WTC11 (cell line): ENCODE measurements around the gene PCGF1. TPM values are rescaled to one million over a fixed set of nuclear protein-coding genes. Genes with fewer than 3 reads are reported as not detected.
A peak's percentile ranks its signal among the peaks of the same experiment; 100 is the strongest.

Source experiments
- ATAC-seq: fragments of 200-7000 bp; cut with Tn5 transposase; 2 replicates; pipeline ENCODE4 v1.10.0; 2021; ENCODE audit warnings: mild to moderate bottlenecking, moderate library complexity
- CTCF ChIA-PET: fragments of 300-600 bp; sonication (Branson Sonifier 250); formaldehyde crosslinking; loops from one replicate; lab custom pipeline; 2021; ENCODE audit warnings: antibody characterized with exemption; lab: Charles Lee
- POLR2A ChIA-PET: fragments of 350-600 bp; sonication (Branson Sonifier 250); formaldehyde crosslinking; loops from one replicate; lab custom pipeline; 2021; ENCODE audit warnings: antibody characterized with exemption; lab: Charles Lee
- DNase-seq: peaks from one replicate; pipeline ENCODE4 v3.0.0; 2021; ENCODE audit warnings: low spot score
- H3K27ac Mint-ChIP-seq: 2 replicates; pipeline ENCODE4 v1.8.0; 2021; ENCODE audit warnings: mixed read lengths
- H3K27me3 Mint-ChIP-seq: 2 replicates; pipeline ENCODE4 v1.8.0; 2021; ENCODE audit warnings: low read depth, mild to moderate bottlenecking, moderate library complexity, mixed read lengths
- H3K36me3 Mint-ChIP-seq: 2 replicates; pipeline ENCODE4 v1.8.0; 2021; ENCODE audit warnings: mixed read lengths
- H3K4me1 Mint-ChIP-seq: 2 replicates; pipeline ENCODE4 v1.8.0; 2022; ENCODE audit warnings: mixed read lengths
- H3K4me3 Mint-ChIP-seq: 2 replicates; pipeline ENCODE4 v1.8.0; 2021; ENCODE audit warnings: mild to moderate bottlenecking, moderate library complexity, mixed read lengths
- H3K9me3 Mint-ChIP-seq: 2 replicates; pipeline ENCODE4 v1.8.0; 2021; ENCODE audit warnings: mixed read lengths
- AR ChIP-seq: fragments of 250-450 bp; sonication (Bioruptor Pico); IDR thresholded peaks from 2 replicates; pipeline ENCODE4 v1.9.0; 2021; ENCODE audit warnings: mild to moderate bottlenecking
- CREB1 ChIP-seq: sonication (generic); formaldehyde crosslinking; IDR thresholded peaks from 2 replicates; pipeline ENCODE4 v1.8.0; 2023; ENCODE audit warnings: mild to moderate bottlenecking, missing genetic modification reagents
- FOXK1 ChIP-seq: sonication (generic); formaldehyde crosslinking; IDR thresholded peaks from 2 replicates; pipeline ENCODE4 v1.8.0; 2022; ENCODE audit warnings: mild to moderate bottlenecking, moderate library complexity, missing genetic modification reagents
- FOXP1 ChIP-seq: sonication (generic); formaldehyde crosslinking; IDR thresholded peaks from 2 replicates; pipeline ENCODE4 v1.8.0; 2022; ENCODE audit warnings: missing genetic modification reagents, mild to moderate bottlenecking, moderate library complexity, borderline replicate concordance
- IRF2 ChIP-seq: sonication (generic); formaldehyde crosslinking; IDR thresholded peaks from 2 replicates; pipeline ENCODE4 v1.8.0; 2022; ENCODE audit warnings: low read depth, missing genetic modification reagents, borderline replicate concordance
- KAT7 ChIP-seq: sonication (generic); formaldehyde crosslinking; IDR thresholded peaks from 2 replicates; pipeline ENCODE4 v1.8.1; 2023; ENCODE audit warnings: missing genetic modification reagents, mild to moderate bottlenecking, borderline replicate concordance
- MYBL2 ChIP-seq: sonication (generic); formaldehyde crosslinking; IDR thresholded peaks from 2 replicates; pipeline ENCODE4 v1.8.1; 2023; ENCODE audit warnings: mild to moderate bottlenecking, moderate library complexity, missing genetic modification reagents
- NFE2L1 ChIP-seq: sonication (generic); formaldehyde crosslinking; IDR thresholded peaks from 2 replicates; pipeline ENCODE4 v1.8.1; 2023; ENCODE audit warnings: missing genetic modification reagents
- PRDM15 ChIP-seq: sonication (generic); formaldehyde crosslinking; IDR thresholded peaks from 2 replicates; pipeline ENCODE4 v1.8.0; 2022; ENCODE audit warnings: missing genetic modification reagents
- PREB ChIP-seq: sonication (generic); formaldehyde crosslinking; IDR thresholded peaks from 2 replicates; pipeline ENCODE4 v1.8.1; 2022; ENCODE audit warnings: mild to moderate bottlenecking, missing genetic modification reagents, moderate library complexity, borderline replicate concordance
- PRRX2 ChIP-seq: fragments of 250-450 bp; sonication (Bioruptor Pico); IDR thresholded peaks from 2 replicates; pipeline ENCODE4 v1.8.0; 2021; ENCODE audit warnings: mild to moderate bottlenecking
- SMAD4 ChIP-seq: sonication (generic); formaldehyde crosslinking; IDR thresholded peaks from 2 replicates; pipeline ENCODE4 v1.8.0; 2022; ENCODE audit warnings: mild to moderate bottlenecking, missing genetic modification reagents
- SOX15 ChIP-seq: fragments of 250-450 bp; sonication (Bioruptor Pico); IDR thresholded peaks from 2 replicates; pipeline ENCODE4 v1.9.0; 2021; ENCODE audit warnings: mild to moderate bottlenecking
- ZNF121 ChIP-seq: sonication (generic); formaldehyde crosslinking; IDR thresholded peaks from 2 replicates; pipeline ENCODE4 v1.8.0; 2023; ENCODE audit warnings: missing genetic modification reagents
- ZNF396 ChIP-seq: fragments of 250-450 bp; sonication (Bioruptor Pico); IDR thresholded peaks from 2 replicates; pipeline ENCODE4 v1.8.0; 2021; ENCODE audit warnings: mild to moderate bottlenecking, moderate library complexity, borderline replicate concordance
- ZSCAN18 ChIP-seq: fragments of 250-450 bp; sonication (Bioruptor Pico); IDR thresholded peaks from 2 replicates; pipeline ENCODE4 v2.1.2; 2022; ENCODE audit warnings: mild to moderate bottlenecking, moderate library complexity
- total RNA-seq: library from RNA; stranded (reverse); gene quantifications from 3 replicates; pipeline ENCODE4 v1.2.3, GENCODE V29; 2021
- TF ChIP-seq, protein P1 (sequence below): sonication (generic); formaldehyde crosslinking; IDR thresholded peaks from 2 replicates; pipeline ENCODE4 v1.8.1; 2023; ENCODE audit warnings: mild to moderate bottlenecking, moderate library complexity, missing genetic modification reagents
- TF ChIP-seq, protein P2 (sequence below): sonication (generic); formaldehyde crosslinking; IDR thresholded peaks from 2 replicates; pipeline ENCODE4 v1.8.1; 2023; ENCODE audit warnings: mild to moderate bottlenecking, missing genetic modification reagents
- TF ChIP-seq, protein P3 (sequence below): sonication (generic); formaldehyde crosslinking; IDR thresholded peaks from 2 replicates; pipeline ENCODE4 v1.8.0; 2022; ENCODE audit warnings: mild to moderate bottlenecking, missing genetic modification reagents
- TF ChIP-seq, protein P4 (sequence below): sonication (generic); formaldehyde crosslinking; IDR thresholded peaks from 2 replicates; pipeline ENCODE4 v1.8.1; 2023; ENCODE audit warnings: mild to moderate bottlenecking, missing genetic modification reagents
- TF ChIP-seq, protein P5 (sequence below): sonication (generic); formaldehyde crosslinking; IDR thresholded peaks from 2 replicates; pipeline ENCODE4 v1.8.0; 2023; ENCODE audit warnings: missing genetic modification reagents

Gene PCGF1
- total RNA-seq, 1 experiment from 2014 or later: 15.7 TPM

DNA sequence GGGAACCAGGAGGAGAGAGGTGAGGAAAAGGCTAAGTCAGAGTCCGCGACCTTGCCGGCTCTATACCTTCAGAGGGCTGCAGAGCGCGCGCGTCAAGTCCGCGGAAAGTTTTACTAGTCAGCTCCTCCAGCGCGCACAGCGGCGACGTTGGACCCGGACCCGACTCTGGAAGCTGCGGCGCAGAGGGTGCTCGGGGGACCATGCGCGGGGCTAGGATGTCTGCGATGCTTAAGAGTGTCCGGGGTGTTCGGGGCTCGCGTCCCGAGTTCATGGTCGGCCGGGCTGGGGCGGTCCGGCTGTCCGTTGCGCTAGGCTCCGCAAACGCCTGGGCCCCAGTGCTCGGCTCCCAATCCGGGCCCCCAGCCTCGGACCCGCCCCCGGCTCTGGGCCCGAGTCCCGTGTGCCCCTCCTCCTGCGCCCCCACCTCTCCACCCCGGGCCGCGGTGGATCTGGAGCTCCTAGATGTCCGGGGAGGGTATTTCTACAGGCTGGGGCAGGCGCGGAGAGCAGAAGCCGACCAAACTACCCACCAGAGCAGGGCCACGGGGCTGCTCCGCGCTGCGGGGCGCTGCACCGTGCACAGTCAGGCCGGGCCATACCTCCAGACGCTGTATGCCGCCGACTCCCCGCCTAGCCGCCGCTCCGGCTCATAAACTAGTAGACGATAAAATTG lies 8.1 kb downstream of the PCGF1 start, which contains the start of gene LBX2:
LBX2 (minus strand) TSS at position 337 of the 673 bp plus-strand sequence; CDS start at position 271, 66 bp downstream.
- peak within 1 kb of the TSS; percentile 79 for H3K4me3 Mint-ChIP-seq
- peaks cover 2% of the 10 kb centered on the region; the same call in 1 of the 2 replicates for H3K36me3 Mint-ChIP-seq
- ChIA-PET POLR2A (interaction anchor here (0.6 to 1.5 kb wide), 5 partner anchors 16 to 215 kb away, joined by 3 to 6 read pairs (median 4); partner anchors contain the start of genes CCDC142, TTC31 and WBP1), CTCF (interaction anchor here (0.8 to 6.0 kb wide), 5 partner anchors 16 to 164 kb away, joined by 3 to 43 read pairs (median 5); partner anchors contain the start of genes CCDC142 and TTC31)
- peaks cover 50% of the 10 kb centered on the region for H3K4me1 Mint-ChIP-seq
- H3K27me3 Mint-ChIP-seq: peaks cover 100% of the 10 kb centered on the region
- no peaks in the 10 kb centered on the region for H3K9me3 Mint-ChIP-seq
- ATAC-seq (peak; percentile 5), DNase-seq (peak; percentile 52)
- H3K27ac Mint-ChIP-seq: no peak within 1 kb of the TSS
- TF ChIP-seq, protein P1, sequence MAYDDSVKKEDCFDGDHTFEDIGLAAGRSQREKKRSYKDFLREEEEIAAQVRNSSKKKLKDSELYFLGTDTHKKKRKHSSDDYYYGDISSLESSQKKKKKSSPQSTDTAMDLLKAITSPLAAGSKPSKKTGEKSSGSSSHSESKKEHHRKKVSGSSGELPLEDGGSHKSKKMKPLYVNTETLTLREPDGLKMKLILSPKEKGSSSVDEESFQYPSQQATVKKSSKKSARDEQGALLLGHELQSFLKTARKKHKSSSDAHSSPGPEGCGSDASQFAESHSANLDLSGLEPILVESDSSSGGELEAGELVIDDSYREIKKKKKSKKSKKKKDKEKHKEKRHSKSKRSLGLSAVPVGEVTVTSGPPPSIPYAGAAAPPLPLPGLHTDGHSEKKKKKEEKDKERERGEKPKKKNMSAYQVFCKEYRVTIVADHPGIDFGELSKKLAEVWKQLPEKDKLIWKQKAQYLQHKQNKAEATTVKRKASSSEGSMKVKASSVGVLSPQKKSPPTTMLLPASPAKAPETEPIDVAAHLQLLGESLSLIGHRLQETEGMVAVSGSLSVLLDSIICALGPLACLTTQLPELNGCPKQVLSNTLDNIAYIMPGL (CRISPR knock-in tag): no peak
- TF ChIP-seq ZNF396 (CRISPR knock-in tag): no peak
- no peak for TF ChIP-seq PRDM15 (CRISPR knock-in tag)
- TF ChIP-seq ZSCAN18: no peak
- TF ChIP-seq, protein P2, sequence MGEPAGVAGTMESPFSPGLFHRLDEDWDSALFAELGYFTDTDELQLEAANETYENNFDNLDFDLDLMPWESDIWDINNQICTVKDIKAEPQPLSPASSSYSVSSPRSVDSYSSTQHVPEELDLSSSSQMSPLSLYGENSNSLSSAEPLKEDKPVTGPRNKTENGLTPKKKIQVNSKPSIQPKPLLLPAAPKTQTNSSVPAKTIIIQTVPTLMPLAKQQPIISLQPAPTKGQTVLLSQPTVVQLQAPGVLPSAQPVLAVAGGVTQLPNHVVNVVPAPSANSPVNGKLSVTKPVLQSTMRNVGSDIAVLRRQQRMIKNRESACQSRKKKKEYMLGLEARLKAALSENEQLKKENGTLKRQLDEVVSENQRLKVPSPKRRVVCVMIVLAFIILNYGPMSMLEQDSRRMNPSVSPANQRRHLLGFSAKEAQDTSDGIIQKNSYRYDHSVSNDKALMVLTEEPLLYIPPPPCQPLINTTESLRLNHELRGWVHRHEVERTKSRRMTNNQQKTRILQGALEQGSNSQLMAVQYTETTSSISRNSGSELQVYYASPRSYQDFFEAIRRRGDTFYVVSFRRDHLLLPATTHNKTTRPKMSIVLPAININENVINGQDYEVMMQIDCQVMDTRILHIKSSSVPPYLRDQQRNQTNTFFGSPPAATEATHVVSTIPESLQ (CRISPR knock-in tag): no peak
- TF ChIP-seq, protein P3, sequence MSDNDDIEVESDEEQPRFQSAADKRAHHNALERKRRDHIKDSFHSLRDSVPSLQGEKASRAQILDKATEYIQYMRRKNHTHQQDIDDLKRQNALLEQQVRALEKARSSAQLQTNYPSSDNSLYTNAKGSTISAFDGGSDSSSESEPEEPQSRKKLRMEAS (CRISPR knock-in tag): no peak
- no peak for TF ChIP-seq CREB1
- TF ChIP-seq PREB: no peak
- TF ChIP-seq, protein P4, sequence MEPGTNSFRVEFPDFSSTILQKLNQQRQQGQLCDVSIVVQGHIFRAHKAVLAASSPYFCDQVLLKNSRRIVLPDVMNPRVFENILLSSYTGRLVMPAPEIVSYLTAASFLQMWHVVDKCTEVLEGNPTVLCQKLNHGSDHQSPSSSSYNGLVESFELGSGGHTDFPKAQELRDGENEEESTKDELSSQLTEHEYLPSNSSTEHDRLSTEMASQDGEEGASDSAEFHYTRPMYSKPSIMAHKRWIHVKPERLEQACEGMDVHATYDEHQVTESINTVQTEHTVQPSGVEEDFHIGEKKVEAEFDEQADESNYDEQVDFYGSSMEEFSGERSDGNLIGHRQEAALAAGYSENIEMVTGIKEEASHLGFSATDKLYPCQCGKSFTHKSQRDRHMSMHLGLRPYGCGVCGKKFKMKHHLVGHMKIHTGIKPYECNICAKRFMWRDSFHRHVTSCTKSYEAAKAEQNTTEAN (CRISPR knock-in tag): no peak; the same call in 1 of the 2 replicates
- TF ChIP-seq PRRX2 (CRISPR knock-in tag): no peak
- no peak for TF ChIP-seq SOX15
- no peak for TF ChIP-seq IRF2 (CRISPR knock-in tag)
- peak; percentile 52; the same call in 1 of the 2 replicates for TF ChIP-seq FOXP1 (CRISPR knock-in tag)
- TF ChIP-seq, protein P5, sequence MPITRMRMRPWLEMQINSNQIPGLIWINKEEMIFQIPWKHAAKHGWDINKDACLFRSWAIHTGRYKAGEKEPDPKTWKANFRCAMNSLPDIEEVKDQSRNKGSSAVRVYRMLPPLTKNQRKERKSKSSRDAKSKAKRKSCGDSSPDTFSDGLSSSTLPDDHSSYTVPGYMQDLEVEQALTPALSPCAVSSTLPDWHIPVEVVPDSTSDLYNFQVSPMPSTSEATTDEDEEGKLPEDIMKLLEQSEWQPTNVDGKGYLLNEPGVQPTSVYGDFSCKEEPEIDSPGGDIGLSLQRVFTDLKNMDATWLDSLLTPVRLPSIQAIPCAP: no peak
- peak; percentile 93 for TF ChIP-seq ZNF121 (CRISPR knock-in tag)
- no peak for TF ChIP-seq SMAD4
- 0 out of 2 replicates have a peak, but pooled peaks have one; percentile 14 for TF ChIP-seq FOXK1 (CRISPR knock-in tag)
- no peak for TF ChIP-seq NFE2L1
- TF ChIP-seq KAT7: no peak
- peak; percentile 14; the same call in 1 of the 2 replicates for TF ChIP-seq MYBL2 (CRISPR knock-in tag)
- TF ChIP-seq AR: no peak
